GM23338 (cell line): ENCODE data around the gene ADGRV1.

Source experiments
- CTCF ChIP-seq, 2 experiments: fragments of 200-600 bp in 1 of 2; sonication (generic) in 1 of 2; conservative IDR thresholded peaks; 2 replicates each; pipeline versions ENCODE4 v1.5.1 to v1.6.1; 2016 to 2017; ENCODE audit warnings: antibody characterized with exemption in 2 of 2, low read depth in 2 of 2, mild to moderate bottlenecking in 2 of 2, moderate library complexity in 1 of 2
- EZH2 ChIP-seq: fragments of 200-600 bp; sonication (generic); IDR thresholded peaks from one replicate; pipeline ENCODE4 v1.8.0; 2017; ENCODE audit warnings: antibody characterized with exemption, mild to moderate bottlenecking, low read depth; ENCODE audit not compliant: unreplicated experiment
- POLR2AphosphoS5 ChIP-seq: IDR thresholded peaks from 2 replicates; pipeline ENCODE4 v1.6.1; 2016; ENCODE audit warnings: antibody characterized with exemption, low read depth

GRCh38 chr5:91170266-91170665 lies 611.7 kb downstream of the ADGRV1 start:
- TF ChIP-seq CTCF (conservative IDR thresholded peaks at IDR 0.05; ENCODE audit: low read depth in 2 of 2) (no peak), POLR2AphosphoS5 (no peak), EZH2 (no peak)
